Measurements from ENCODE around the gene SIX5. TPM values are rescaled to one million over a fixed set of nuclear protein-coding genes. Genes with fewer than 3 reads are reported as not detected.
A peak's percentile ranks its signal among the peaks of the same experiment; 100 is the strongest.
"Not testable (repeated sequence)": the region's sequence is repeated elsewhere in the genome, so short reads cannot be mapped to it uniquely, and the experiment has no call there.

Gene SIX5
- total RNA-seq, 1 donor from 2014 or later: 15.5 TPM

DNA sequence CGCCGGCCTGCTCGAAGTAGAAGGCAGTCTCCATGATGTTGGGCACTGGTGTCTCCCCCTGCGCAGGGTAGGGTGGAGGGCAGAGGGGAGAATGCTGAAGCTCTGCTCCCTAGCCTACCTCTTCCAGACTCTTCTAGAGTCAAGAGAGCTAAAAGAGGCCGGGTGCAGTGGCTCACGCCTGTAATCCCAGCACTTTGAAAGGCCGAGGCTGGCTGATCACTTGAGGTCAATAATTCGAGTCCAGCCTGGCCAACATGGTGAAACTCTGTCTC is 35.8 kb upstream of the SIX5 start:
- TF ChIP-seq, protein P1, sequence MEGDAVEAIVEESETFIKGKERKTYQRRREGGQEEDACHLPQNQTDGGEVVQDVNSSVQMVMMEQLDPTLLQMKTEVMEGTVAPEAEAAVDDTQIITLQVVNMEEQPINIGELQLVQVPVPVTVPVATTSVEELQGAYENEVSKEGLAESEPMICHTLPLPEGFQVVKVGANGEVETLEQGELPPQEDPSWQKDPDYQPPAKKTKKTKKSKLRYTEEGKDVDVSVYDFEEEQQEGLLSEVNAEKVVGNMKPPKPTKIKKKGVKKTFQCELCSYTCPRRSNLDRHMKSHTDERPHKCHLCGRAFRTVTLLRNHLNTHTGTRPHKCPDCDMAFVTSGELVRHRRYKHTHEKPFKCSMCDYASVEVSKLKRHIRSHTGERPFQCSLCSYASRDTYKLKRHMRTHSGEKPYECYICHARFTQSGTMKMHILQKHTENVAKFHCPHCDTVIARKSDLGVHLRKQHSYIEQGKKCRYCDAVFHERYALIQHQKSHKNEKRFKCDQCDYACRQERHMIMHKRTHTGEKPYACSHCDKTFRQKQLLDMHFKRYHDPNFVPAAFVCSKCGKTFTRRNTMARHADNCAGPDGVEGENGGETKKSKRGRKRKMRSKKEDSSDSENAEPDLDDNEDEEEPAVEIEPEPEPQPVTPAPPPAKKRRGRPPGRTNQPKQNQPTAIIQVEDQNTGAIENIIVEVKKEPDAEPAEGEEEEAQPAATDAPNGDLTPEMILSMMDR (IDR thresholded peaks at IDR 0.05): no peak
- no peak for DNase-seq
- ATAC-seq: no peak
- H3K27ac ChIP-seq: no peak overlapping the region
- H3K4me1 ChIP-seq: peaks cover 3% of the 10 kb centered on the region
- no peaks in the 10 kb centered on the region for H3K27me3 ChIP-seq
- H3K4me3 ChIP-seq: no peak overlapping the region
- no peaks in the 10 kb centered on the region for H3K9me3 ChIP-seq
- H3K36me3 ChIP-seq: no peaks in the 10 kb centered on the region
- intact Hi-C loops (cut with DNase I): no loop called here

DNA sequence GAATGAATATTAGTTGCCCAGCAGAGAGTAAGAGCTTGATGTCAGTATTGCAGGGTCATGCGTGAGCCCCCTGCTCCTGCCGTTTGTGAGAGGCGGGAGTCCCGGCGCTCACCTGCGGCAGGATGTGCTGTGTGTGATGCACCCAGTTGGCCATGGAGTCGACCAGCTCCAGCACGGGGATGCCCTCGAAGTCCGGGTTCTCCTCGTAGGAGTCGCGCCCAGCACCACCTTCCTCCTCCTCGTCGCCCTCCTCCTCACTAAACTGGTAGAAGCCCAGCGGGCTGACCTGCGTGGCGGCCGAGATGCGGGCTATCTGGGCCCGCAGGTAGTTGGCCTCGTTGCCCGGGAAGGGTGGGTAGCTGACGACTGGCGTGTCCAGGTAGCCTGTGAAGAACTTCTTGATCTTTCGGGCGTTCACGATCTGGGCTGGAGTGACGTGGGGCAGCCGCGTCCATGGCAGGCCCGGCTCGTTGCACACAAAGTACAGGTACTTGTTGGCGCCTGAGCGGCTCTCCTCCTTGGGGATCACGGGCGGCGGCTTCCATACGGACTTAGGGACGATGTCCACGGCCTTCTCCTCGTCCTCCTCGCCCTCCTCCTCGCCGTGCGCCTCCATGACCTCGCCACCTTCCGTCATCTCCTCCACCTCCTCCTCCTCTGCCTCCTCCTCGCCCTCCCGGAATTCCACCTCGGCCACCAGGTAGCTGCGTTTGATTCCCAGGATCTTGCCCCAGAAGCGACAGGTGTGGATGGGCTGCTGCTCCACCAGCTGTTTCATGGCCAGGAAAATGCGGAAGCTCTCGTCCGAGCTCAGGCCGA is 35.3 kb upstream of the SIX5 start:
- DNase-seq: no peak
- H3K36me3 ChIP-seq: no peaks in the 10 kb centered on the region
- ATAC-seq: no peak
- no peak overlapping the region for H3K4me3 ChIP-seq
- no peaks in the 10 kb centered on the region for H3K27me3 ChIP-seq
- H3K4me1 ChIP-seq: peaks cover 3% of the 10 kb centered on the region
- H3K27ac ChIP-seq: no peak overlapping the region
- TF ChIP-seq, protein P1 (IDR thresholded peaks at IDR 0.05): no peak
- H3K9me3 ChIP-seq: no peaks in the 10 kb centered on the region
- intact Hi-C loops (cut with DNase I): no loop called here

DNA sequence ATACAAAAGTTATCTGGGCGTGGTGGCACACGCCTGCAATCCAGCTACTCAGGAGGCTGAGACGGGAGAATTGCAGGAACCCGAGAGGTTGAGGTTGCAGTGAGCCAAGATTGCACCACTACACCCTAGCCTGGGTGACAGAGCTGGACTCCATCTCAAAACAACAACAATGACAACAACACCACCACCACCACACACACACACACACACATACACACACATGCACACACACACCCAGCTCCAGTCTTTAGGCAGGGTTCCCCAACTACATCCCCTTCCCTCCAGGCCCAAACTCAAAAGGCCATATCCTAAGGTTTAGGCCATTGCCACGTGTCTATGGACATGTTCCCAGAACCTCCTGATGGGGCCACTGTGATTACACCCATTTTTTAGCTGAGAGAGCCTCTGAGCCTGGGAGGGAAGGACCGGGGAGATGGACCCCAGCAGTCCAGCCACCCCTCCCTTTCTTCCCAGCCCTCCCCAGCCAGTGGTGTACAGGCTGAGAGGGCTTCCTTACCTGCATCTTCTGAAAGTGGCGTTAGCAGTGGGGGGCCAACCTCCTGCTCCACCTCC is 32.6 kb upstream of the SIX5 start:
- Histone ChIP-seq H3K27me3 (no peaks in the 10 kb centered on the region), H3K9me3 (no peaks in the 10 kb centered on the region), H3K4me3 (no peak overlapping the region), H3K36me3 (no peaks in the 10 kb centered on the region), H3K4me1 (peaks cover 7% of the 10 kb centered on the region), H3K27ac (no peak overlapping the region)
- TF ChIP-seq, protein P1 (IDR thresholded peaks at IDR 0.05): no peak
- no peak for ATAC-seq
- intact Hi-C loops (cut with DNase I): no loop called here
- no peak for DNase-seq

GRCh38 chr19:45800070-45800553 is 31.1 kb upstream of the SIX5 start:
- DNase-seq: no peak
- intact Hi-C loops (cut with DNase I): no loop called here
- TF ChIP-seq, protein P1 (IDR thresholded peaks at IDR 0.05): no peak
- no peaks in the 10 kb centered on the region for H3K36me3 ChIP-seq
- ATAC-seq: peak; percentile 7
- no peak overlapping the region for H3K27ac ChIP-seq
- H3K9me3 ChIP-seq: no peaks in the 10 kb centered on the region
- H3K4me1 ChIP-seq: peaks cover 5% of the 10 kb centered on the region
- no peak overlapping the region for H3K4me3 ChIP-seq
- H3K27me3 ChIP-seq: no peaks in the 10 kb centered on the region

DNA sequence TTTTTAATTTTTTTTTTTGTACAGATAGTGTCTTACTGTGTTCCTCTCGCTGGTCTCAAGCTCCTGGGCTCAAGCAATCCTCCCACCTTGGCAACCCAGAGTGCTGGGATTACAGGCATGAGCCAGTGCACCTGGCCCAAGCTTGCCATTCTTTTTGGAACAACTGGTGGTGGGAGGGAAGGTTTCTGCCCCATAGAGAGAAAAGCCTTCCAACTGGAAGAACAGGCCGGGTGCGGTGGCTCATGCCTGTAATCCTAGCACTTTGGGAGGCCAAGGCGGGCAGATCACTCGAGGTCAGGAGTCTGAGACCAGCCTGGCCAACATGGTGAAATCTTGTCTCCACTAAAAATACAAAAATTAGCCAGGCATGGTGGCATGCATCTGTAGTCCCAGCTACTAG is 30.5 kb upstream of the SIX5 start:
- H3K4me3 ChIP-seq; H3K9me3 ChIP-seq; H3K27me3 ChIP-seq; DNase-seq; H3K27ac ChIP-seq; intact Hi-C loops (cut with DNase I); ATAC-seq; H3K4me1 ChIP-seq; H3K36me3 ChIP-seq: not testable (repeated sequence)

DNA sequence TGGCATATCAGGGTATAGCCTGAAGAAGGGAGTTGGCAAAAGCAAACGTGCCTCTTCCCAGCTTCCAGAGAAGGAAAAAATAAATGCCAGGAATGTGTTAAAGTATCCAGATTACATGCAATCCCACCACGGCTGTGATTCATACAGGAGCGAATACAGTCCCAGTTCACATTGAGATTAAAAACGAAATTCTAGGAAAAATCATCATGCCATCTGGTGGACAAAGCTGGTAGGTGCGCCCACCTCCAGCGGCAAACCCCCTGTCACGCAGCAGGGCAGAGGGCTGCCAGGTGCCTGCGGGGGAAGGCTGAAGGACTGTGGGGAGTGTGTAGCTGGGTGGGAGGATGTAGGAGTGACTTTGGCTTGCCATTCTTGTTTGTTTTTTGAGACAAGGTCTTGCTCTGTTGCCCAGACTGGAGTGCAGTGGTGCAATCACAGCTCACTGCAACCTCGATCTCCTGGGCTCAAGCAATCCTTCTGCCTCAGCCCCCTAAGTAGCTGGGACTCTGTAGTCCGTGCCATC is 30.0 kb upstream of the SIX5 start:
- no peak overlapping the region for H3K27ac ChIP-seq
- ATAC-seq (peak; percentile 88), DNase-seq (no peak)
- TF ChIP-seq, protein P1 (IDR thresholded peaks at IDR 0.05): peak; percentile 92
- peaks cover 5% of the 10 kb centered on the region for H3K4me1 ChIP-seq
- no peaks in the 10 kb centered on the region for H3K36me3 ChIP-seq
- no peaks in the 10 kb centered on the region for H3K27me3 ChIP-seq
- intact Hi-C loops (cut with DNase I): no loop called here
- H3K9me3 ChIP-seq: no peaks in the 10 kb centered on the region
- no peak overlapping the region for H3K4me3 ChIP-seq
